H1 (cell line): Measurements from ENCODE around the gene CXCL9.

Experiments
- CBX5 ChIP-seq: fragments of 300-800, 300-1000 bp; sonication (generic); IDR thresholded peaks from 2 replicates; pipeline ENCODE4 v1.7.1; 2016; ENCODE audit warnings: antibody characterized with exemption, low read length, low read depth
- CTBP2 ChIP-seq: IDR thresholded peaks from 2 replicates; pipeline ENCODE4 v1.7.0; 2011; ENCODE audit warnings: borderline replicate concordance, mild to moderate bottlenecking, moderate library complexity, mixed read lengths, low read length; ENCODE audit not compliant: insufficient read depth, insufficient read length
- EP300 ChIP-seq, 2 experiments: IDR thresholded peaks; 1 replicate in 1 of 2; 2 replicates in 1 of 2; pipeline ENCODE4 v1.6.1; 2011 to 2012; ENCODE audit warnings: low read depth in 2 of 2, low read length in 2 of 2, mild to moderate bottlenecking in 2 of 2, borderline replicate concordance in 1 of 2, inconsistent platforms in 1 of 2, moderate library complexity in 1 of 2
- GABPA ChIP-seq: IDR thresholded peaks from 2 replicates; pipeline ENCODE4 v1.6.1; 2011; ENCODE audit warnings: mild to moderate bottlenecking, low read length, moderate library complexity, borderline replicate concordance; ENCODE audit not compliant: insufficient read depth
- JUN ChIP-seq: IDR thresholded peaks from 2 replicates; pipeline ENCODE4 v1.6.1; 2011; ENCODE audit warnings: low read depth, mild to moderate bottlenecking, improper control_type of control experiment, low read length
- KDM5A ChIP-seq: fragments of 200-600 bp; IDR thresholded peaks from 2 replicates; pipeline ENCODE4 v1.7.1; 2012; ENCODE audit warnings: mild to moderate bottlenecking, low read length, inconsistent platforms, mixed read lengths
- RAD21 ChIP-seq, 2 experiments: IDR thresholded peaks in 1 of 2; conservative IDR thresholded peaks in 1 of 2; 2 replicates each; pipeline ENCODE4 v1.6.1; 2011; ENCODE audit warnings: low read depth in 2 of 2, low read length in 2 of 2, improper control_type of control experiment in 1 of 2, inconsistent platforms in 1 of 2, mild to moderate bottlenecking in 1 of 2, moderate library complexity in 1 of 2
- TF ChIP-seq, protein P1 (sequence below), 3 experiments: IDR thresholded peaks; 1 replicate in 2 of 3; 2 replicates in 1 of 3; pipeline versions ENCODE4 v1.5.1 to v1.6.1; 2011; ENCODE audit warnings: low read length in 3 of 3, mild to moderate bottlenecking in 3 of 3, inconsistent platforms in 2 of 3, low read depth in 1 of 3, moderate library complexity in 1 of 3; ENCODE audit not compliant: insufficient read depth in 1 of 3; ENCODE audit errors: control extremely low read depth in 1 of 3
- TF ChIP-seq, protein P2 (sequence below): IDR thresholded peaks from 2 replicates; pipeline ENCODE4 v1.6.1; 2012; ENCODE audit warnings: inconsistent platforms

DNA sequence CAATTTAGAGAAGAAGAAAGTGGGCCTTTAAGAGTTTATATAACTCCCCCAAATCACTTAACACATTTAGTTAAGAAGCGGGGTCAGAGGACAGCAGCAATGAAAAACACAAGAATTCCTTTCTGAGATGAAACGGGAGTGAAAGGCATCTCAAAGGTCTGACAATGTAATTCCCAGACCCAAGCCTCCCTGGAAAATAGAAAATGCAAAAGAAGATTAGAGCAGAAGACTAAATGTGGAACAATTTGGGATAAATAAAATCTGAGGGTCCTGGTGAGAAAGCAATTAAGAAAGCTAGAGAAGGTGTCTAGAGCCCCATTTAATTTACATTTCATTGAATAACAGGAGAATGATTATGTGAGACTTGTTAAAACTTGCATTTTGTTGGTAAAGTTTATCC lies 48.1 kb upstream of the CXCL9 start:
- TF ChIP-seq CBX5 (no peak), GABPA (no peak), RAD21 (IDR thresholded peaks at IDR 0.05 in 1 of 2, conservative IDR thresholded peaks at IDR 0.05 in 1 of 2; ENCODE audit: low read depth in 2 of 2, low read length in 2 of 2) (no peak), CTBP2 (no peak), JUN (no peak), KDM5A (no peak), EP300 (IDR thresholded peaks at IDR 0.05; ENCODE audit: borderline replicate concordance in 1 of 2, low read depth in 2 of 2, low read length in 2 of 2) (no peak)
- TF ChIP-seq, protein P1, sequence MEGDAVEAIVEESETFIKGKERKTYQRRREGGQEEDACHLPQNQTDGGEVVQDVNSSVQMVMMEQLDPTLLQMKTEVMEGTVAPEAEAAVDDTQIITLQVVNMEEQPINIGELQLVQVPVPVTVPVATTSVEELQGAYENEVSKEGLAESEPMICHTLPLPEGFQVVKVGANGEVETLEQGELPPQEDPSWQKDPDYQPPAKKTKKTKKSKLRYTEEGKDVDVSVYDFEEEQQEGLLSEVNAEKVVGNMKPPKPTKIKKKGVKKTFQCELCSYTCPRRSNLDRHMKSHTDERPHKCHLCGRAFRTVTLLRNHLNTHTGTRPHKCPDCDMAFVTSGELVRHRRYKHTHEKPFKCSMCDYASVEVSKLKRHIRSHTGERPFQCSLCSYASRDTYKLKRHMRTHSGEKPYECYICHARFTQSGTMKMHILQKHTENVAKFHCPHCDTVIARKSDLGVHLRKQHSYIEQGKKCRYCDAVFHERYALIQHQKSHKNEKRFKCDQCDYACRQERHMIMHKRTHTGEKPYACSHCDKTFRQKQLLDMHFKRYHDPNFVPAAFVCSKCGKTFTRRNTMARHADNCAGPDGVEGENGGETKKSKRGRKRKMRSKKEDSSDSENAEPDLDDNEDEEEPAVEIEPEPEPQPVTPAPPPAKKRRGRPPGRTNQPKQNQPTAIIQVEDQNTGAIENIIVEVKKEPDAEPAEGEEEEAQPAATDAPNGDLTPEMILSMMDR (IDR thresholded peaks at IDR 0.05; ENCODE audit: control extremely low read depth in 1 of 3, insufficient read depth in 1 of 3, low read depth in 1 of 3, low read length in 3 of 3): no peak
- TF ChIP-seq, protein P2, sequence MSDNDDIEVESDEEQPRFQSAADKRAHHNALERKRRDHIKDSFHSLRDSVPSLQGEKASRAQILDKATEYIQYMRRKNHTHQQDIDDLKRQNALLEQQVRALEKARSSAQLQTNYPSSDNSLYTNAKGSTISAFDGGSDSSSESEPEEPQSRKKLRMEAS: no peak
